Gastroesophageal sphincter (tissue), 4 donors: ENCODE results near the gene HMGCR. TPM values are rescaled to one million over a fixed set of nuclear protein-coding genes. Genes with fewer than 3 reads are reported as not detected.

Source experiments
- ATAC-seq: fragments of 150-250 bp; one replicate; pipeline ENCODE4 v1.9.1; 2016; ENCODE audit warnings: mild to moderate bottlenecking, moderate library complexity
- H3K27ac ChIP-seq, 4 donors: fragments of 200-600 bp; sonication (generic) in 3 of 4; 1 replicate in 3 of 4; 2 replicates in 1 of 4; pipeline ENCODE4 v1.5.1; 2016 to 2019
- H3K27me3 ChIP-seq: fragments of 200-600 bp; sonication (generic); one replicate; pipeline ENCODE4 v1.5.1; 2019
- H3K36me3 ChIP-seq, 2 donors: fragments of 200-600 bp; sonication (generic); one replicate each; pipeline ENCODE4 v1.5.1; 2019; ENCODE audit warnings: control low read depth in 1 of 2
- H3K4me1 ChIP-seq, 3 donors: fragments of 200-600 bp; sonication (generic); 1 replicate in 2 of 3; 2 replicates in 1 of 3; pipeline ENCODE4 v1.5.1; 2016 to 2019; ENCODE audit warnings: control low read depth in 2 of 3
- H3K4me3 ChIP-seq, 2 donors: fragments of 200-600 bp; sonication (generic); one replicate each; pipeline ENCODE4 v1.5.1; 2019; ENCODE audit warnings: mild to moderate bottlenecking in 1 of 2, moderate library complexity in 1 of 2
- H3K9me3 ChIP-seq, 3 donors: fragments of 200-600 bp; sonication (generic); one replicate each; pipeline ENCODE4 v1.5.1; 2017 to 2019; ENCODE audit warnings: control low read depth in 2 of 3
- CTCF ChIP-seq, 4 experiments: fragments of 200-600 bp in 2 of 4; fragments of 450-650 bp in 2 of 4; sonication (generic) in 1 of 4; IDR thresholded peaks; one replicate each; pipeline ENCODE4 v1.5.1; 2017 to 2019; ENCODE audit warnings: antibody characterized with exemption in 4 of 4, mild to moderate bottlenecking in 2 of 4, moderate library complexity in 2 of 4
- EP300 ChIP-seq: sonication (generic); formaldehyde crosslinking; IDR thresholded peaks from one replicate; pipeline ENCODE4 v1.6.1; 2017; ENCODE audit warnings: antibody characterized with exemption, mild to moderate bottlenecking
- POLR2A ChIP-seq, 2 donors: fragments of 450-650 bp; IDR thresholded peaks; one replicate each; pipeline ENCODE4 v1.6.1; 2017; ENCODE audit warnings: antibody characterized with exemption in 2 of 2, mild to moderate bottlenecking in 2 of 2, moderate library complexity in 1 of 2
- POLR2AphosphoS5 ChIP-seq: sonication (generic); formaldehyde crosslinking; IDR thresholded peaks from one replicate; pipeline ENCODE4 v1.6.1; 2017; ENCODE audit warnings: antibody characterized with exemption
- WGBS, 2 donors: methylation state at CpG; one replicate each; pipeline ENCODE4 v1.1.5; 2018; ENCODE audit warnings: low coverage in 1 of 2; 5-methylcytosine and 5-hydroxymethylcytosine counted together
- total RNA-seq, 4 donors: library from RNA; depleted of rRNA; stranded (reverse); fragments of >200 nt; gene quantifications; one replicate each; pipeline ENCODE4 v1.1.0, GENCODE V29; 2016

The HMGCR gene
- total RNA-seq, 4 donors from 2014 or later, result 10.4 to 14.2 (median 13.5) TPM

GRCh38 chr5:75341934-75342333, 4.9 kb downstream of the HMGCR start:
- H3K9me3 ChIP-seq, result no peaks in the 10 kb centered on the region
- no peaks in the 10 kb centered on the region for H3K27me3 ChIP-seq
- H3K4me1 ChIP-seq, result peaks cover 0 to 19% (median 3%) of the 10 kb centered on the region in 3 donors
- H3K4me3 ChIP-seq, result no peak overlapping the region
- H3K27ac ChIP-seq, result no peak overlapping the region
- H3K36me3 ChIP-seq, result peaks cover 0 to 36% of the 10 kb centered on the region in 2 donors
- 58 to 85% methylated on average over 1 of the region's 1 CpG for WGBS, 2 donors
- ATAC-seq, result no peak
- no peak for TF ChIP-seq POLR2A (IDR thresholded peaks at IDR 0.05)

GRCh38 chr5:75342836-75343235, 5.8 kb downstream of the HMGCR start:
- TF ChIP-seq POLR2AphosphoS5 (no peak), POLR2A (IDR thresholded peaks at IDR 0.05) (no peak), CTCF (IDR thresholded peaks at IDR 0.05) (no peak), EP300 (no peak)
- Histone ChIP-seq H3K9me3 (no peaks in the 10 kb centered on the region), H3K4me3 (no peak overlapping the region), H3K27ac (no peak overlapping the region), H3K36me3 (peaks cover 3 to 45% of the 10 kb centered on the region in 2 donors), H3K27me3 (no peaks in the 10 kb centered on the region), H3K4me1 (peaks cover 0 to 16% (median 3%) of the 10 kb centered on the region in 3 donors)
- 83 to 86% methylated on average over 1 to 4 of the region's 4 CpGs for WGBS, 2 donors
- no peak for ATAC-seq

GRCh38 chr5:75348241-75348640, 11.2 kb downstream of the HMGCR start:
- H3K4me1 ChIP-seq, result no peaks in the 10 kb centered on the region
- ATAC-seq, result no peak
- WGBS, 2 donors, result 85 to 92% methylated on average over 3 of the region's 3 CpGs
- no peak overlapping the region for H3K4me3 ChIP-seq
- no peaks in the 10 kb centered on the region for H3K27me3 ChIP-seq
- H3K36me3 ChIP-seq, result peaks cover 15 to 96% of the 10 kb centered on the region in 2 donors
- TF ChIP-seq CTCF (IDR thresholded peaks at IDR 0.05) (no peak), POLR2A (IDR thresholded peaks at IDR 0.05) (no peak), POLR2AphosphoS5 (no peak), EP300 (no peak)
- no peak overlapping the region for H3K27ac ChIP-seq
- no peaks in the 10 kb centered on the region for H3K9me3 ChIP-seq

- no peak for ATAC-seq
- 82 to 100% methylated on average over 2 of the region's 2 CpGs for WGBS, 2 donors
- Histone ChIP-seq H3K27ac (no peak overlapping the region), H3K4me3 (no peak overlapping the region), H3K9me3 (no peaks in the 10 kb centered on the region), H3K4me1 (no peaks in the 10 kb centered on the region), H3K36me3 (peaks cover 15 to 96% of the 10 kb centered on the region in 2 donors), H3K27me3 (no peaks in the 10 kb centered on the region)
- TF ChIP-seq POLR2AphosphoS5 (no peak), EP300 (no peak), POLR2A (IDR thresholded peaks at IDR 0.05) (no peak), CTCF (IDR thresholded peaks at IDR 0.05) (no peak)
Observed at GRCh38 chr5:75349663-75350062, 12.6 kb downstream of the HMGCR start.

GRCh38 chr5:75351139-75351926, 14.3 kb downstream of the HMGCR start:
- TF ChIP-seq EP300, result no peak
- no peak for TF ChIP-seq CTCF (IDR thresholded peaks at IDR 0.05)
- TF ChIP-seq POLR2AphosphoS5, result no peak
- TF ChIP-seq POLR2A (IDR thresholded peaks at IDR 0.05), result no peak
- WGBS, 2 donors, result 89% methylated on average over 7 of the region's 7 CpGs
- no peaks in the 10 kb centered on the region for H3K27me3 ChIP-seq
- no peaks in the 10 kb centered on the region for H3K9me3 ChIP-seq
- H3K4me3 ChIP-seq, result no peak overlapping the region
- no peak overlapping the region for H3K27ac ChIP-seq
- H3K4me1 ChIP-seq, result no peaks in the 10 kb centered on the region
- H3K36me3 ChIP-seq, result peaks cover 15 to 96% of the 10 kb centered on the region in 2 donors
- ATAC-seq, result no peak
